ENCODE results near the gene SRRM5.
"Not testable (repeated sequence)": the region's sequence is repeated elsewhere in the genome, so short reads cannot be mapped to it uniquely, and the experiment has no call there.

Gene SRRM5

GRCh38 chr19:43639519-43640423 is 27.9 kb downstream of the SRRM5 start, which contains the start of gene CADM4:
Gene CADM4 (minus strand): TSS chr19:43639850. CDS start chr19:43639790, 60 bp downstream.
- DNase-seq: peak in 2 of 3 donors; percentile 33 to 67

GRCh38 chr19:43640424-43640757 is 28.5 kb downstream of the SRRM5 start:
- no peak for DNase-seq

- no peak for DNase-seq
These were observed 29.4 kb downstream of the SRRM5 start for GRCh38 chr19:43641333-43641732.

GRCh38 chr19:43642531-43642930 is 30.6 kb downstream of the SRRM5 start:
- no peak for DNase-seq

- DNase-seq: no peak
These were observed 31.4 kb downstream of the SRRM5 start for GRCh38 chr19:43643326-43643725.

- peak in 1 of 3 donors; percentile 29 for DNase-seq
These were observed 32.3 kb downstream of the SRRM5 start for GRCh38 chr19:43644181-43644580.

- DNase-seq: no peak
These were observed 36.7 kb downstream of the SRRM5 start for GRCh38 chr19:43648633-43649032.

GRCh38 chr19:43649514-43649913 is 37.6 kb downstream of the SRRM5 start:
- DNase-seq: peak in 1 of 3 donors; percentile 38

- DNase-seq: not testable (repeated sequence)
These were observed 38.4 kb downstream of the SRRM5 start for GRCh38 chr19:43650276-43650675.

GRCh38 chr19:43651758-43652545 is 40.1 kb downstream of the SRRM5 start:
- peak; percentile 67 to 68 (median 68) for DNase-seq

- peak in 1 of 3 donors; percentile 18 for DNase-seq
These were observed 40.6 kb downstream of the SRRM5 start for GRCh38 chr19:43652546-43652874.

- peak in 1 of 3 donors; percentile 27 for DNase-seq
These were observed 44.5 kb downstream of the SRRM5 start for GRCh38 chr19:43656436-43656835.

GRCh38 chr19:43658001-43658400 is 46.1 kb downstream of the SRRM5 start:
- DNase-seq: peak in 1 of 3 donors; percentile 34

GRCh38 chr19:43658494-43658893 is 46.6 kb downstream of the SRRM5 start:
- DNase-seq: peak in 1 of 3 donors; percentile 26

GRCh38 chr19:43660301-43660970 is 48.5 kb downstream of the SRRM5 start:
- no peak for DNase-seq

- no peak for DNase-seq
These were observed 49.1 kb downstream of the SRRM5 start for GRCh38 chr19:43660971-43661360.

GRCh38 chr19:43662487-43662886 is 50.6 kb downstream of the SRRM5 start:
- peak in 1 of 3 donors; percentile 29 for DNase-seq

GRCh38 chr19:43664018-43664417 is 52.1 kb downstream of the SRRM5 start:
- peak; percentile 83 to 91 (median 88) for DNase-seq

All from suppressor macrophage treated with lipopolysaccharide for 1 hour (primary cell).